ENCODE measurements around the gene API5. TPM values are rescaled to one million over a fixed set of nuclear protein-coding genes. Genes with fewer than 3 reads are reported as not detected.
"Not testable (repeated sequence)": the region's sequence is repeated elsewhere in the genome, so short reads cannot be mapped to it uniquely, and the experiment has no call there.

API5 gene
- total and polyA plus RNA-seq, 2 experiments from 2014 or later: 68.3 to 72.7 TPM

- Histone ChIP-seq H3K27me3 (no peaks in the 10 kb centered on the region), H3K9me3 (ENCODE audit: low read depth) (no peaks in the 10 kb centered on the region), H3K27ac (no peak overlapping the region), H3K4me3 (no peak overlapping the region), H3K36me3 (peaks cover 22% of the 10 kb centered on the region), H3K4me1 (ENCODE audit: low read depth) (peaks cover 11% of the 10 kb centered on the region)
- DNase-seq (ENCODE audit: low read depth in 1 of 2, low spot score in 1 of 2): peak in 1 of 2 donors; percentile 1
- TF ChIP-seq CTCF (IDR thresholded peaks at IDR 0.05; ENCODE audit: low read depth, low read length): no peak
Measured at GRCh38 chr11:43315966-43316365, 4.2 kb downstream of the API5 start.

- Histone ChIP-seq H3K4me3 (no peak overlapping the region), H3K27me3 (no peaks in the 10 kb centered on the region), H3K9me3 (ENCODE audit: low read depth) (no peaks in the 10 kb centered on the region), H3K36me3 (peaks cover 27% of the 10 kb centered on the region), H3K4me1 (ENCODE audit: low read depth) (peaks cover 8% of the 10 kb centered on the region), H3K27ac (no peak overlapping the region)
- TF ChIP-seq CTCF (IDR thresholded peaks at IDR 0.05; ENCODE audit: low read depth, low read length): no peak
- DNase-seq (ENCODE audit: low read depth in 1 of 2, low spot score in 1 of 2): peak in 1 of 2 donors; percentile 7
Measured at GRCh38 chr11:43316451-43316850, 4.7 kb downstream of the API5 start.

- no peak for TF ChIP-seq CTCF (IDR thresholded peaks at IDR 0.05; ENCODE audit: low read depth, low read length)
- Histone ChIP-seq H3K4me1 (ENCODE audit: low read depth) (no peaks in the 10 kb centered on the region), H3K9me3 (ENCODE audit: low read depth) (no peaks in the 10 kb centered on the region), H3K36me3 (peaks cover 97% of the 10 kb centered on the region), H3K27me3 (no peaks in the 10 kb centered on the region), H3K27ac (no peak overlapping the region), H3K4me3 (no peak overlapping the region)
- DNase-seq (ENCODE audit: low read depth in 1 of 2, low spot score in 1 of 2): peak in 1 of 2 donors; percentile 89
Measured at GRCh38 chr11:43327987-43328386, 16.2 kb downstream of the API5 start.

- no peak overlapping the region for H3K4me3 ChIP-seq
- DNase-seq (ENCODE audit: low read depth in 1 of 2, low spot score in 1 of 2): no peak
- H3K27ac ChIP-seq: no peak overlapping the region
- no peaks in the 10 kb centered on the region for H3K27me3 ChIP-seq
- no peaks in the 10 kb centered on the region for H3K9me3 ChIP-seq (ENCODE audit: low read depth)
- no peak for TF ChIP-seq CTCF (IDR thresholded peaks at IDR 0.05; ENCODE audit: low read depth, low read length)
- H3K36me3 ChIP-seq: peaks cover 97% of the 10 kb centered on the region
- H3K4me1 ChIP-seq (ENCODE audit: low read depth): no peaks in the 10 kb centered on the region
Measured at GRCh38 chr11:43328482-43328881, 16.7 kb downstream of the API5 start.

- Histone ChIP-seq H3K4me3 (no peak overlapping the region), H3K27ac (no peak overlapping the region), H3K9me3 (ENCODE audit: low read depth) (no peaks in the 10 kb centered on the region), H3K27me3 (no peaks in the 10 kb centered on the region), H3K4me1 (ENCODE audit: low read depth) (no peaks in the 10 kb centered on the region), H3K36me3 (peaks cover 49% of the 10 kb centered on the region)
- no peak for DNase-seq (ENCODE audit: low read depth in 1 of 2, low spot score in 1 of 2)
- TF ChIP-seq CTCF (IDR thresholded peaks at IDR 0.05; ENCODE audit: low read depth, low read length): no peak
Measured at GRCh38 chr11:43341159-43341558, 29.4 kb downstream of the API5 start.

GRCh38 chr11:43351426-43351825 lies 39.6 kb downstream of the API5 start:
- not testable (repeated sequence) for DNase-seq (ENCODE audit: low read depth in 1 of 2, low spot score in 1 of 2); H3K4me1 ChIP-seq (ENCODE audit: low read depth); H3K4me3 ChIP-seq; H3K27me3 ChIP-seq; H3K36me3 ChIP-seq; H3K27ac ChIP-seq; H3K9me3 ChIP-seq (ENCODE audit: low read depth)
